ENCODE measurements around the gene TMEM59L. TPM values are rescaled to one million over a fixed set of nuclear protein-coding genes. Genes with fewer than 3 reads are reported as not detected.

The TMEM59L gene
- total and polyA plus RNA-seq, 8 donors, result 0.56 to 8.9 (median 1.2) TPM

DNA sequence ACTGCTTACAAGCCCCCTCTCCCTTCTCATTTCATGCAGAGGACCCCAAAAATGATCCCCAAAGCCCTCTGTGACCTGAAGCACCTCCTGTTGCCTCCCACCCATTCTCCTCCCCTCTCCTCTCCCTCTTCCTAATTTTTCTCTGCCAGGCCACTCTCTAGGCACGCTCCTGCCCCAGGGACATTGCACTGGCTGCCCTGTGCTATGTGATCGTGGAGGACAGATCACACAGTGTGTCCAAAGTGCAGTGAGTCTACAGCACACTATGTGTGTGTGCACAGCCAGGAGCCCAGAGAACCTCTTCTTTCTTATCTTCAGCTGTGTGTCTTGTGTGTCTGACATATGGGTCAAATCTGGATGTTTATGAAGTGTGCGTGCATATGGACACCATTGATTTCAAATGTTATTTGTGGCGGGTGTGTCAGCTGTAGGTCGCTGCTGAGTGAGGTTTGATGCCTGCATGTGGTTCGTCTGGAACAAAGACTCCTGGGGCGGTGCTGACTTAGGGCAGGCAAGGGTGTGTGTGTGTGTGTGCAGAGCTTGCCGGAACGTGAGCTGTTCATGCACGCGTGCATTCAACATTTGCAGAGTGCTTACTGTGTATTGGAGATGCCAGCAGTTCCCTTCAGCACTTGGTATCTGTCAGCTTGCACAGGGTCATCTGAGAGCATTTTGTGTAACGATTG, 22.1 kb downstream of the TMEM59L start:
- Histone ChIP-seq H3K4me3 (no peak overlapping the region), H3K4me1 (peaks cover 5 to 8% (median 7%) of the 10 kb centered on the region in 3 donors), H3K27ac (no peak overlapping the region), H3K9me3 (no peaks in the 10 kb centered on the region), H3K36me3 (no peaks in the 10 kb centered on the region), H3K27me3 (no peaks in the 10 kb centered on the region)
- TF ChIP-seq, protein P1, sequence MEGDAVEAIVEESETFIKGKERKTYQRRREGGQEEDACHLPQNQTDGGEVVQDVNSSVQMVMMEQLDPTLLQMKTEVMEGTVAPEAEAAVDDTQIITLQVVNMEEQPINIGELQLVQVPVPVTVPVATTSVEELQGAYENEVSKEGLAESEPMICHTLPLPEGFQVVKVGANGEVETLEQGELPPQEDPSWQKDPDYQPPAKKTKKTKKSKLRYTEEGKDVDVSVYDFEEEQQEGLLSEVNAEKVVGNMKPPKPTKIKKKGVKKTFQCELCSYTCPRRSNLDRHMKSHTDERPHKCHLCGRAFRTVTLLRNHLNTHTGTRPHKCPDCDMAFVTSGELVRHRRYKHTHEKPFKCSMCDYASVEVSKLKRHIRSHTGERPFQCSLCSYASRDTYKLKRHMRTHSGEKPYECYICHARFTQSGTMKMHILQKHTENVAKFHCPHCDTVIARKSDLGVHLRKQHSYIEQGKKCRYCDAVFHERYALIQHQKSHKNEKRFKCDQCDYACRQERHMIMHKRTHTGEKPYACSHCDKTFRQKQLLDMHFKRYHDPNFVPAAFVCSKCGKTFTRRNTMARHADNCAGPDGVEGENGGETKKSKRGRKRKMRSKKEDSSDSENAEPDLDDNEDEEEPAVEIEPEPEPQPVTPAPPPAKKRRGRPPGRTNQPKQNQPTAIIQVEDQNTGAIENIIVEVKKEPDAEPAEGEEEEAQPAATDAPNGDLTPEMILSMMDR (IDR thresholded peaks at IDR 0.05), result no peak
- FAIRE-seq (no peak), ATAC-seq (no peak), DNase-seq (peak in 1 of 6 donors; percentile 26)
- intact Hi-C loops (cut with DNase I), result no loop called here
- WGBS, 2 donors, result 68 to 75% methylated on average over 12 of the region's 12 CpGs

DNA sequence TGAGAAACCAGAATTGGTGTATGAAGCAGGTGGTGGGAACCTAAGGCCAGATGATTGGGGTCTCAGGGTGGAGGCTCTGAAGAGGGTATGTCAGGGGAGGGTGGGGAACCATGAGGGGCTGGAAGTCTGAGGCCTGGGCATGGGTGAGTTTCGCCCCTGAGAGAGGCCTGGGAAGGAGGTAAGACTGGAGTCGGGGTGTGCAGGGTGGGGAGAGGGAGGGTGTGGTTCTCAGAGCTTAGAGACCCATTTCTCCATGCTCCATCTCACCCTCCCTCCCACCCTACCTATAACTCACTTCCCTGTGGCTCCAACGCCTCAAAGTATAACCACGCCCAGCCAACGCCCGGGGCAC, 23.1 kb downstream of the TMEM59L start:
- H3K9me3 ChIP-seq, result no peaks in the 10 kb centered on the region
- intact Hi-C loops (cut with DNase I), result no loop called here
- DNase-seq, result no peak
- TF ChIP-seq, protein P1 (IDR thresholded peaks at IDR 0.05), result no peak
- WGBS, 2 donors, result 0 to 27% methylated on average over 2 to 6 of the region's 6 CpGs
- H3K27me3 ChIP-seq, result no peaks in the 10 kb centered on the region
- no peaks in the 10 kb centered on the region for H3K36me3 ChIP-seq
- ATAC-seq, result no peak
- no peak overlapping the region for H3K4me3 ChIP-seq
- no peak overlapping the region for H3K27ac ChIP-seq
- peaks cover 5 to 8% (median 7%) of the 10 kb centered on the region in 3 donors for H3K4me1 ChIP-seq
- FAIRE-seq, result no peak

DNA sequence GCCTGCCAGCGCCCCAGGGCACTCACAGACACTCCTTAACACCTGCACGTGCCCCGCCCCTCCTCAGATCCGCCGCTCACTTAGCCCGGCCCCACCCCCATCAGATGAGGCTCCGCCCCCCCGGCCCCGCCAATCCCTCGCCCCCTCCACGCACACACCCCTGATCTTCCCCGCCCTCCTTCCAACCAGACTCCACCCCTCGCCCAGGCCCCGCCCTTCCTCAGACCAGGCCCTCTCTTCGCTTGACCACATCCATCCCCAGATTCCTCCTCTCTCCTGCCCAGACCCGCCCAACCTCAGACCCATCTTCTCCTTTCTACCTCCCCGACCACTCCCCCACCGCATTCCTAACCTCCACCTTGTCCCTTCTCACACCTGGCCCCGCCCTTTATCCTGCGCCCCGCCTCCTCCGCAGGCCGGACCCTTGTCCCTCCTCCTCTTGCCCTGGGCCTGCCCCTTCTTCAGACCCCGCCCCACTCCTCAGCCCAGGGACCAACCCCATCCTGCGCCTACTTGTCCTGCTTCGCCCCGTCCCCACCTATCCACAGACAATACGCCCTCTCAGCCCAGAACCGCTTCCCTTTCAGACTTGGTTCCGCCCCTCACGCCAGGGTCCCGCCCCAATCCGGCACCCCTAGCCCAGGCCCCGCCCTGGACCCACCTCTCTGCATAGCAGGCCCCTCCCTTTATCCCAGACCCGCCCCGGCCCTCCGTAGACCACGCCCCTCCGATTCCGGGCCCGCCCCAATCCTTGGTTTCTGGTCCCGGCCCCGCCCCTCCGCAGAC, 23.7 kb downstream of the TMEM59L start:
- TF ChIP-seq, protein P1 (IDR thresholded peaks at IDR 0.05), result no peak
- ATAC-seq (peak; percentile 90 to 95 (median 90)), DNase-seq (peak; percentile 96 to 100 (median 99)), FAIRE-seq (no peak)
- Histone ChIP-seq H3K4me1 (peaks cover 5 to 8% (median 7%) of the 10 kb centered on the region in 3 donors), H3K36me3 (no peaks in the 10 kb centered on the region), H3K9me3 (no peaks in the 10 kb centered on the region), H3K4me3 (peak overlapping the region; percentile 33 to 79 (median 72)), H3K27ac (peak overlapping the region; percentile 70 to 91 (median 82)), H3K27me3 (no peaks in the 10 kb centered on the region)
- WGBS, 2 donors, result 1 to 2% methylated on average over 39 to 44 of the region's 44 CpGs
- intact Hi-C loops (cut with DNase I), result no loop called here

DNA sequence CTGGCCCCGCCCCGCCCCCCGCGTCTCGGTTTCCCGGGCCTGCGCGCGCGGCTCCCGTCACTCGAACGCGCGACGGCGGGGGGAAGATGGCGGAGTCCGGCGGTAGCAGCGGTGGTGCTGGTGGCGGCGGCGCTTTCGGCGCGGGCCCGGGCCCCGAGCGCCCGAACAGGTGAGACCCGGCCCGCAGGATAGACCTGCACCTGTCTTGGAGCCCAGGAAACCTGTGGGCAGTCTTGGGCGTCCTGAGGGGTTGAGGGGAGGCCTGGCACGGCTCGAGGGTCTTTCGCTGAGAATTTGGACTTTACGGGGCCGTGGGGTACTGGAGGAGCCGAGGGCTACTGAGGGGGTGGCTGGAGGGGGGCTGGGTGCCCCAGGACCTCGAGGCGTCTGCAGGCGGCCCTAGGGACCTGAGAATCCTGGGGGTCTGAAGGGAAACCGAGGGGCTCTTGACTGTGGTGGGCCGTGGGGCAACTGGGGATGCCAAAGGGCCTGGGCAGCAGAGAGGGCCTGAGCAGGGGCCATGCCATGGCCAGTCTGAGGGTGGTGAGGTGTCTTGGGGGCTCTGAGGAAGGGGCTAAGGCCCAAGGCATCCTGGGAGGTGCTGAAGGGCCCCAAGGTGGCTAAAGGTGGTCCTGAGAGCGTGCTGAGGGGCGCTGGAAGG, 24.4 kb downstream of the TMEM59L start, which contains the start of gene KLHL26:
Gene KLHL26 (plus strand): TSS at position 60 of the 661 bp plus-strand sequence. CDS start 27 bp downstream, at position 87.
- Histone ChIP-seq H3K36me3 (no peaks in the 10 kb centered on the region), H3K9me3 (no peaks in the 10 kb centered on the region), H3K27ac (peak within 1 kb of the TSS; percentile 70 to 91 (median 82)), H3K4me3 (peak within 1 kb of the TSS; percentile 33 to 79 (median 72)), H3K27me3 (no peaks in the 10 kb centered on the region), H3K4me1 (peaks cover 5 to 8% (median 7%) of the 10 kb centered on the region in 3 donors)
- no peak for FAIRE-seq
- TF ChIP-seq, protein P1 (IDR thresholded peaks at IDR 0.05), result no peak
- 3% methylated on average over 47 of the region's 47 CpGs for WGBS, 2 donors
- ATAC-seq, result no peak
- intact Hi-C loops (cut with DNase I), result no loop called here
- peak in 2 of 6 donors; percentile 26 to 81 for DNase-seq

Data from pancreas (tissue), 10 donors.